Heart left ventricle (tissue), 13 donors: ENCODE results near the gene MGAM2.

Experiments
- POLR2A ChIP-seq, 2 donors: fragments of 450-650 bp; IDR thresholded peaks; one replicate each; pipeline ENCODE4 v1.6.1; 2017; ENCODE audit warnings: antibody characterized with exemption in 2 of 2, mild to moderate bottlenecking in 2 of 2, moderate library complexity in 2 of 2
- TF ChIP-seq, protein P1 (sequence below), 12 donors: fragments of 200-600 bp; sonication (generic) in 4 of 12; IDR thresholded peaks; one replicate each; pipeline versions ENCODE4 v1.5.0 to v1.8.0; 2018 to 2022; ENCODE audit warnings: antibody characterized with exemption in 12 of 12, mild to moderate bottlenecking in 5 of 12
- donor health status: ischemic (EF 13 %, LVEDD 7.1; RV severe dilation, severe dysfunction).
- donor health status: DM: no; HTN: yes; CAD: no.
- donor health status: DM: no; HTN: no; CAD: no.
- donor health status: ischemic (EF 25% LVEDD 6.9; RV normal size, moderate dysfunction).
- donor health status: ischemic (EF 25% LVEDD 5.7; RV mildly dilated, moderate dysfunction).
- donor health status: ischemic (EF 35%, LVEDD 5.7; RV mildly dilated, moderate dysfunction).
- donor health status: nonischemic (EF 11% LVEDD 7.7; RV severe dilation, severe dysfunction).
- donor health status: DM: yes; HTN: yes; CAD: no.
- donor health status: PGD.
- donor health status: ischemic (EF 29% LVEDD 5.4; RV normal size, mild dysfunction).
- donor health status: nonischemic (EF 23%, LVEDD 6.1; RV moderate dilation, normal function).

DNA sequence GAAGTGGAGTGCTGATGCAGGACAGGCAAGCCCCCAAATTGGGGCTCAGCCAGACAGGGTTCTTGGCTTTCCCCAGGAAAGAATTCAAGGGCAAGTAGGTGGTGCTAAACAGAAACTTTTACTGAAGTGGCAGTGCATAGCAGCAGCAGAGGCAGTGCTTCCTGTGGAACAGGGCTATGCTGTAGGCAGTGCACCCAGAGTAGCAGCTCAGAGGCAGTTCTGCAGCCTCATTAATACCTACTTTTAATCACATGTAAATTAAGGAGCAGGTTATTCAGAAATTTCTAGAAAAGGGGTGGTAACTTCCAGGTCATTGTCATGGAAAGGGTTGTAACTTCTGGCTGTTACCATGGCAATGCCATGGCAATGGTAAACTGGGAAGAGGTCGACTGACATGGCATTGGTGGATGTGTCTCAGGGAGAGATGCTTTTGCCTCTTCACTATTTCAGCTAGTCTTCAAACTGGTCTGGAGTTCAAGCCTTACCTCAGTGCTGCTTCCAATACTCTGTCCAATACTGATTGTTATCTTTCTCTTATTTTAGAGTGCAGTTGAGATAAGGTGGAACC lies 117.1 kb downstream of the MGAM2 start:
- no peak for TF ChIP-seq POLR2A (IDR thresholded peaks at IDR 0.05)
- TF ChIP-seq, protein P1, sequence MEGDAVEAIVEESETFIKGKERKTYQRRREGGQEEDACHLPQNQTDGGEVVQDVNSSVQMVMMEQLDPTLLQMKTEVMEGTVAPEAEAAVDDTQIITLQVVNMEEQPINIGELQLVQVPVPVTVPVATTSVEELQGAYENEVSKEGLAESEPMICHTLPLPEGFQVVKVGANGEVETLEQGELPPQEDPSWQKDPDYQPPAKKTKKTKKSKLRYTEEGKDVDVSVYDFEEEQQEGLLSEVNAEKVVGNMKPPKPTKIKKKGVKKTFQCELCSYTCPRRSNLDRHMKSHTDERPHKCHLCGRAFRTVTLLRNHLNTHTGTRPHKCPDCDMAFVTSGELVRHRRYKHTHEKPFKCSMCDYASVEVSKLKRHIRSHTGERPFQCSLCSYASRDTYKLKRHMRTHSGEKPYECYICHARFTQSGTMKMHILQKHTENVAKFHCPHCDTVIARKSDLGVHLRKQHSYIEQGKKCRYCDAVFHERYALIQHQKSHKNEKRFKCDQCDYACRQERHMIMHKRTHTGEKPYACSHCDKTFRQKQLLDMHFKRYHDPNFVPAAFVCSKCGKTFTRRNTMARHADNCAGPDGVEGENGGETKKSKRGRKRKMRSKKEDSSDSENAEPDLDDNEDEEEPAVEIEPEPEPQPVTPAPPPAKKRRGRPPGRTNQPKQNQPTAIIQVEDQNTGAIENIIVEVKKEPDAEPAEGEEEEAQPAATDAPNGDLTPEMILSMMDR (IDR thresholded peaks at IDR 0.05), result no peak
